Progenitor cell of endocrine pancreas (in vitro differentiated cells): Measurements from ENCODE around the gene SRRM4. TPM values are rescaled to one million over a fixed set of nuclear protein-coding genes. Genes with fewer than 3 reads are reported as not detected.
A peak's percentile ranks its signal among the peaks of the same experiment; 100 is the strongest.

Experiments used
- DNase-seq: peaks from one replicate; pipeline ENCODE4 v3.0.0; 2021; ENCODE audit warnings: low spot score; ENCODE audit not compliant: unreplicated experiment
- H3K27ac Mint-ChIP-seq: 2 replicates; pipeline ENCODE4 v1.8.0; 2021; ENCODE audit warnings: mild to moderate bottlenecking, moderate library complexity, mixed read lengths
- H3K27me3 Mint-ChIP-seq: 2 replicates; pipeline ENCODE4 v1.8.0; 2021; ENCODE audit warnings: mixed read lengths
- H3K36me3 Mint-ChIP-seq: 2 replicates; pipeline ENCODE4 v1.8.0; 2022; ENCODE audit warnings: mixed read lengths; ENCODE audit not compliant: insufficient read depth
- H3K4me1 Mint-ChIP-seq: 2 replicates; pipeline ENCODE4 v1.8.0; 2021; ENCODE audit warnings: low read depth, mixed read lengths
- H3K4me3 Mint-ChIP-seq: 2 replicates; pipeline ENCODE4 v1.8.0; 2021; ENCODE audit warnings: low read depth, mild to moderate bottlenecking, moderate library complexity, mixed read lengths
- H3K9me3 Mint-ChIP-seq: 2 replicates; pipeline ENCODE4 v1.8.0; 2021; ENCODE audit warnings: low read depth, mixed read lengths
- CTCF ChIP-seq: fragments of 200-600 bp; sonication (generic); IDR thresholded peaks from one replicate; pipeline ENCODE4 v1.5.0; 2021; ENCODE audit warnings: antibody characterized with exemption, mild to moderate bottlenecking; ENCODE audit not compliant: unreplicated experiment
- total RNA-seq: library from RNA; stranded (reverse); gene quantifications from 2 replicates; pipeline ENCODE4 v1.2.1, GENCODE V29; 2021

Gene SRRM4
- total RNA-seq, 1 donor from 2014 or later: 2.4 TPM

- Mint-ChIP-seq H3K27me3 (no peaks in the 10 kb centered on the region), H3K27ac (no peak overlapping the region), H3K36me3 (no peaks in the 10 kb centered on the region), H3K4me1 (peaks cover 12% of the 10 kb centered on the region), H3K4me3 (no peak overlapping the region), H3K9me3 (peaks cover 2% of the 10 kb centered on the region)
- DNase-seq: no peak
- peak; percentile 18 for TF ChIP-seq CTCF
These were observed 175.2 kb downstream of the SRRM4 start for GRCh38 chr12:119156401-119157044.

- no peaks in the 10 kb centered on the region for H3K9me3 Mint-ChIP-seq
- no peaks in the 10 kb centered on the region for H3K36me3 Mint-ChIP-seq
- no peak overlapping the region for H3K27ac Mint-ChIP-seq
- DNase-seq: no peak
- TF ChIP-seq CTCF: no peak
- H3K4me1 Mint-ChIP-seq: peaks cover 12% of the 10 kb centered on the region
- no peak overlapping the region for H3K4me3 Mint-ChIP-seq
- no peaks in the 10 kb centered on the region for H3K27me3 Mint-ChIP-seq
These were observed 176.2 kb downstream of the SRRM4 start for GRCh38 chr12:119157528-119157927.

- no peak overlapping the region for H3K27ac Mint-ChIP-seq
- no peak for DNase-seq
- H3K4me1 Mint-ChIP-seq: peaks cover 12% of the 10 kb centered on the region
- TF ChIP-seq CTCF: no peak
- H3K27me3 Mint-ChIP-seq: no peaks in the 10 kb centered on the region
- H3K4me3 Mint-ChIP-seq: no peak overlapping the region
- no peaks in the 10 kb centered on the region for H3K36me3 Mint-ChIP-seq
- H3K9me3 Mint-ChIP-seq: no peaks in the 10 kb centered on the region
These were observed 176.6 kb downstream of the SRRM4 start for GRCh38 chr12:119157978-119158377.

- Mint-ChIP-seq H3K4me1 (peaks cover 7% of the 10 kb centered on the region), H3K36me3 (no peaks in the 10 kb centered on the region), H3K9me3 (no peaks in the 10 kb centered on the region), H3K4me3 (no peak overlapping the region), H3K27ac (no peak overlapping the region), H3K27me3 (no peaks in the 10 kb centered on the region)
- DNase-seq: no peak
- TF ChIP-seq CTCF: no peak
These were observed 177.1 kb downstream of the SRRM4 start for GRCh38 chr12:119158402-119158801.

- H3K4me1 Mint-ChIP-seq: no peaks in the 10 kb centered on the region
- TF ChIP-seq CTCF: no peak
- H3K27me3 Mint-ChIP-seq: no peaks in the 10 kb centered on the region
- H3K9me3 Mint-ChIP-seq: no peaks in the 10 kb centered on the region
- no peak overlapping the region for H3K4me3 Mint-ChIP-seq
- H3K36me3 Mint-ChIP-seq: no peaks in the 10 kb centered on the region
- no peak for DNase-seq
- H3K27ac Mint-ChIP-seq: no peak overlapping the region
These were observed 178.5 kb downstream of the SRRM4 start for GRCh38 chr12:119159844-119160243.
